GM12878 (cell line): Measurements from ENCODE around the gene CETP. TPM values are rescaled to one million over a fixed set of nuclear protein-coding genes. Genes with fewer than 3 reads are reported as not detected.
"Not testable (repeated sequence)": the region's sequence is repeated elsewhere in the genome, so short reads cannot be mapped to it uniquely, and the experiment has no call there.

ENCODE experiments used
- ATAC-seq: fragments of 200-7000 bp; cut with Tn5 transposase; 3 replicates; pipeline ENCODE4 v1.9.1; 2020; ENCODE audit warnings: mild to moderate bottlenecking, moderate library complexity
- BruUV-seq: library from RNA; stranded (reverse); fragments of 400-500 nt; replicated peaks from 2 replicates; lab custom pipeline; 2021; lab: Mats Ljungman, UMichigan
- CTCF ChIA-PET: fragments of 300-600 bp; sonication (Branson Sonifier 250); formaldehyde crosslinking; extraction: SDS; loops from one replicate; lab custom pipeline; 2021; ENCODE audit warnings: inconsistent platforms; lab: Yijun Ruan, JAX
- POLR2A ChIA-PET: fragments of 350-600 bp; formaldehyde crosslinking; extraction: SDS; loops from one replicate; lab custom pipeline; 2021; ENCODE audit warnings: inconsistent platforms; lab: Charles Lee
- RAD21 ChIA-PET: fragments of 300-600 bp; sonication (Branson Sonifier 250); formaldehyde crosslinking; loops from one replicate; lab custom pipeline; 2023; ENCODE audit warnings: antibody characterized with exemption; ENCODE audit not compliant: unreplicated experiment; lab: Charles Lee
- SMC1A ChIA-PET: fragments of 300-600 bp; sonication (Branson Sonifier 250); formaldehyde crosslinking; loops from one replicate; lab custom pipeline; 2023; ENCODE audit not compliant: unreplicated experiment, uncharacterized antibody; lab: Charles Lee
- DNase-seq: peaks from one replicate; pipeline ENCODE4 v3.0.0-alpha.2; 2011; ENCODE audit warnings: low read depth, low spot score
- FAIRE-seq: peaks from 3 replicates; lab custom pipeline; 2011; peaks lifted over from hg19 to GRCh38; lab: Jason Lieb, UNC
- H2AFZ ChIP-seq: 2 replicates; pipeline ENCODE4 v1.6.0; 2011; ENCODE audit warnings: low read depth, low read length, control low read depth; ENCODE audit not compliant: control insufficient read depth
- H3K27ac ChIP-seq: 2 replicates; pipeline ENCODE4 v1.5.1; 2011; ENCODE audit warnings: control low read depth; ENCODE audit not compliant: control insufficient read depth, insufficient read depth
- H3K27me3 ChIP-seq, 2 experiments: replicated peaks in 1 of 2; 2 replicates each; pipeline versions ENCODE4 v1.6.0 to v1.6.1; 2011; ENCODE audit warnings: low read length in 1 of 2; ENCODE audit not compliant: control insufficient read depth in 2 of 2, insufficient read depth in 2 of 2
- H3K36me3 ChIP-seq, 2 experiments: 2 replicates each; pipeline ENCODE4 v1.5.1; 2011; ENCODE audit warnings: low read length in 1 of 2; ENCODE audit not compliant: control insufficient read depth in 2 of 2, insufficient read depth in 2 of 2
- H3K4me1 ChIP-seq: 2 replicates; pipeline ENCODE4 v1.6.1; 2011; ENCODE audit warnings: mild to moderate bottlenecking, low read length, moderate library complexity, mixed read lengths; ENCODE audit not compliant: control insufficient read depth, insufficient read depth
- H3K4me2 ChIP-seq: 2 replicates; pipeline ENCODE4 v1.6.0; 2011; ENCODE audit warnings: control low read depth; ENCODE audit not compliant: control insufficient read depth, insufficient read depth
- H3K4me3 ChIP-seq: fragments of 200-600 bp; sonication (generic); 2 replicates; pipeline ENCODE4 v1.5.1; 2016
- H3K79me2 ChIP-seq: 2 replicates; pipeline ENCODE4 v1.6.0; 2011; ENCODE audit warnings: low read length; ENCODE audit not compliant: control insufficient read depth, insufficient read depth
- H3K9ac ChIP-seq: 2 replicates; pipeline ENCODE4 v1.8.0; 2011; ENCODE audit warnings: low read length, control low read depth, mixed read lengths; ENCODE audit not compliant: control insufficient read depth, insufficient read depth
- H3K9me3 ChIP-seq: replicated peaks from 3 replicates; pipeline ENCODE4 v1.5.1; 2011; ENCODE audit warnings: mild to moderate bottlenecking, low read length; ENCODE audit not compliant: control insufficient read depth, insufficient read depth
- H4K20me1 ChIP-seq: 2 replicates; pipeline ENCODE4 v1.6.0; 2011; ENCODE audit not compliant: control insufficient read depth, insufficient read depth
- HDAC6 ChIP-seq: fragments of 200-600 bp; sonication (generic); IDR thresholded peaks from one replicate; pipeline ENCODE4 v1.8.0; 2017; ENCODE audit warnings: antibody characterized with exemption; ENCODE audit not compliant: unreplicated experiment
- NRF1 ChIP-seq: conservative IDR thresholded peaks from 2 replicates; pipeline ENCODE4 v1.6.1; 2011; ENCODE audit warnings: mild to moderate bottlenecking, low read depth, low read length, improper control_type of control experiment
- PKNOX1 ChIP-seq: fragments of 450-650 bp; IDR thresholded peaks from 2 replicates; pipeline ENCODE4 v1.6.1; 2016; ENCODE audit warnings: mild to moderate bottlenecking
- RUNX3 ChIP-seq: IDR thresholded peaks from 2 replicates; pipeline ENCODE4 v1.6.1; 2012; ENCODE audit warnings: low read length, inconsistent platforms
- SREBF2 ChIP-seq: IDR thresholded peaks from 2 replicates; pipeline ENCODE4 v1.6.1; 2012; ENCODE audit warnings: mild to moderate bottlenecking, low read length
- WGBS: methylation state at CpG from one replicate; pipeline ENCODE4 v1.1.6; 2016; ENCODE audit warnings: low lambda C conversion rate; ENCODE audit not compliant: insufficient replicate concordance, insufficient coverage; ENCODE audit errors: missing lambda C conversion rate; 5-methylcytosine and 5-hydroxymethylcytosine counted together
- in situ Hi-C: fragments of 300-500 bp; cut with MboI; formaldehyde crosslinking; loops from 9 replicates; pipeline ENCODE4 v1.14.3; 2018; ENCODE audit warnings: mixed read lengths
- intact Hi-C: fragments of 100-400 bp; cut with micrococcal nuclease; formaldehyde crosslinking; loops from one replicate; pipeline ENCODE4 v1.14.2; 2022; ENCODE audit not compliant: unreplicated experiment
- polyA plus RNA-seq, 11 experiments: library from polyadenylated mRNA; depleted of rRNA in 4 of 11; unstranded in 6 of 11; stranded (reverse) in 5 of 11; fragments of >200 nt; fragmentation: Nextera tagmentation in 4 of 11; fragmentation: Illumina TruSeq in 1 of 11; extraction: Ambion mirVana in 4 of 11; extraction: Trizol in 1 of 11; gene quantifications; 1 replicate in 1 of 11; 2 replicates in 10 of 11; pipeline versions ENCODE4 v1.2.1 to v1.2.3, GENCODE V29; 2011 to 2016; ENCODE audit warnings: inconsistent platforms in 2 of 11, missing spikeins in 2 of 11, low read depth in 1 of 11
- total RNA-seq, 4 experiments: library from RNA; depleted of rRNA in 3 of 4; stranded (reverse); fragments of >200 nt in 3 of 4; fragmentation: Illumina TruSeq in 1 of 4; extraction: Trizol in 1 of 4; gene quantifications; 2 replicates each; pipeline versions ENCODE4 v1.2.1 to v1.2.3, GENCODE V29; 2013 to 2021
- TF ChIP-seq, protein P1 (sequence below): fragments of 450-650 bp; IDR thresholded peaks from 2 replicates; pipeline ENCODE4 v1.6.1; 2017; ENCODE audit warnings: low read depth, mild to moderate bottlenecking, moderate library complexity

Gene CETP
- total and polyA plus RNA-seq, 10 of the 15 experiments (the other 5 are each of a cell fraction or from before 2014, with no cell fraction given): 1.2 to 6.4 (median 2.1) TPM

DNA sequence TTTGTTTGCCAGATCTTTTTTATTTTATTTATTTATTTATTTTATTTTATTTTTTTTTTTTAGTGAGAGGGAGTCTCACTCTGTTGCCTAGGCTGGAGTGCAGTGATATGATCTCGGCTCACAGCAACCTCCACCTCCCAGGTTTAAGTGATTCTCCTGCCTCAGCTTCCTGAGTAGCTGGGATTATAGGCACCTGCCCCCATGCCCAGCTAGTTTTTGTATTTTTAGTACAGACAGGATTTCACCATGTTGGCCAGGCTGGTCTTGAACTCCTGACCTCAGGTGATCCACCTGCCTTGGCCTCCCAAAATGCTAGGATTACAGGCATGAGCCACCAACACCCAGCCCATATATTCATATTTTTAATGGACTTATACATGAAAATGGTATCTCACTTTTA lies 30.7 kb downstream of the CETP start:
- H3K27ac ChIP-seq, intact Hi-C loops: not testable (repeated sequence)
- POLR2A ChIA-PET: interaction anchor here (0.6 to 10.0 kb wide), 9 partner anchors 9 to 49 kb away, joined by 3 to 216 read pairs (median 4); partner anchors contain the start of gene NLRC5

DNA sequence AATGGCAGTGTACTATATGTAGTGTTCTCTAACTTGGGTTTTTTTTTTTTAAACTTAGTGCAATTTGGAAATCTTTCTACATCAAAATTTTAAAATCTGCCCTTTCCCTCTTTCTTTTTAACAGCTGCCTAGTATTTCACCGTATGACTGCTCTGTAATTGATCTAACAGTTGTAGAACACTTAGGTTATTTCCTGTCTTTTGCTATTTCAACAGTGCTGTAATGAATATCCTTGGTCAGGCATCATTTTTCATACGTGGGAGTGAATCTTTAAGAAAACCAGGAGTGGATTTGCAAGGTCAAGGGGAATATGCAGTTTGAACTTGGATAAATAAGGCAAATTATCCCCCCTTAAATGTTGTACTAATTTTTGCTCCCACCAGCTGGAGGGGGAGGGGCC lies 31.5 kb downstream of the CETP start:
- TF ChIP-seq HDAC6 (no peak), PKNOX1 (no peak), SREBF2 (no peak), NRF1 (no peak), RUNX3 (peak; percentile 18; the same call in 1 of the 2 replicates)
- TF ChIP-seq, protein P1, sequence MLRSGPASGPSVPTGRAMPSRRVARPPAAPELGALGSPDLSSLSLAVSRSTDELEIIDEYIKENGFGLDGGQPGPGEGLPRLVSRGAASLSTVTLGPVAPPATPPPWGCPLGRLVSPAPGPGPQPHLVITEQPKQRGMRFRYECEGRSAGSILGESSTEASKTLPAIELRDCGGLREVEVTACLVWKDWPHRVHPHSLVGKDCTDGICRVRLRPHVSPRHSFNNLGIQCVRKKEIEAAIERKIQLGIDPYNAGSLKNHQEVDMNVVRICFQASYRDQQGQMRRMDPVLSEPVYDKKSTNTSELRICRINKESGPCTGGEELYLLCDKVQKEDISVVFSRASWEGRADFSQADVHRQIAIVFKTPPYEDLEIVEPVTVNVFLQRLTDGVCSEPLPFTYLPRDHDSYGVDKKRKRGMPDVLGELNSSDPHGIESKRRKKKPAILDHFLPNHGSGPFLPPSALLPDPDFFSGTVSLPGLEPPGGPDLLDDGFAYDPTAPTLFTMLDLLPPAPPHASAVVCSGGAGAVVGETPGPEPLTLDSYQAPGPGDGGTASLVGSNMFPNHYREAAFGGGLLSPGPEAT: 0 out of 2 replicates have a peak, but pooled peaks have one; percentile 18
- no peaks in the 10 kb centered on the region for H4K20me1 ChIP-seq
- SMC1A ChIA-PET: interaction anchor here (0.7 to 6.3 kb wide), 16 partner anchors 10 to 60 kb away, joined by 3 to 60 read pairs (median 4); no protein-coding TSS in a partner anchor
- H3K4me2 ChIP-seq: peak overlapping the region; percentile 15; the same call in 1 of the 2 replicates
- no peak for FAIRE-seq
- intact Hi-C loops (no loop called here), in situ Hi-C loops (no loop called here)
- no peak overlapping the region for H3K9ac ChIP-seq
- peaks cover 19% of the 10 kb centered on the region for H3K4me1 ChIP-seq
- peak overlapping the region; percentile 9; the same call in 1 of the 2 replicates for H3K4me3 ChIP-seq
- H3K79me2 ChIP-seq: peaks cover 90% of the 10 kb centered on the region
- peaks cover 0 to 3% of the 10 kb centered on the region in 2 experiments; a peak in 1 of 4 replicates for H3K36me3 ChIP-seq
- H2AFZ ChIP-seq: no peak overlapping the region
- no peaks in the 10 kb centered on the region for H3K27me3 ChIP-seq
- RAD21 ChIA-PET: interaction anchor here (0.7 to 22.0 kb wide), 7 partner anchors 9 to 48 kb away, joined by 3 to 473 read pairs (median 5); partner anchors contain the start of gene NLRC5
- DNase-seq: no peak
- POLR2A ChIA-PET: interaction anchor here (0.8 to 10.0 kb wide), 5 partner anchors 8 to 28 kb away, joined by 3 to 216 read pairs (median 4); partner anchors contain the start of gene NLRC5
- WGBS: 7% methylated on average over 2 of the region's 2 CpGs
- no peak overlapping the region for H3K27ac ChIP-seq
- no TSS peak for BruUV-seq
- no peak for ATAC-seq
- H3K9me3 ChIP-seq: no peaks in the 10 kb centered on the region
- CTCF ChIA-PET: interaction anchor here (1.3 to 1.7 kb wide), 8 partner anchors 9 to 53 kb away, joined by 3 to 14 read pairs (median 4); no protein-coding TSS in a partner anchor

More for the DNA sequence above, 30.7 kb downstream of the CETP start:
- CTCF ChIA-PET: interaction anchor here (1.3 to 1.7 kb wide), 9 partner anchors 8 to 53 kb away, joined by 3 to 14 read pairs (median 5); no protein-coding TSS in a partner anchor
- H3K9me3 ChIP-seq, H4K20me1 ChIP-seq, BruUV-seq, H3K4me3 ChIP-seq, H3K4me2 ChIP-seq, H2AFZ ChIP-seq, DNase-seq, H3K36me3 ChIP-seq, H3K9ac ChIP-seq, in situ Hi-C loops, FAIRE-seq, H3K27me3 ChIP-seq, ATAC-seq: not testable (repeated sequence)
- SMC1A ChIA-PET: interaction anchor here (0.7 to 6.3 kb wide), 15 partner anchors 10 to 60 kb away, joined by 3 to 60 read pairs (median 4); no protein-coding TSS in a partner anchor
- RAD21 ChIA-PET: interaction anchor here (0.9 to 22.0 kb wide), 6 partner anchors 10 to 53 kb away, joined by 3 to 473 read pairs (median 6); partner anchors contain the start of gene NLRC5
- H3K4me1 ChIP-seq: peaks cover 21% of the 10 kb centered on the region
- 100% methylated on average over 1 of the region's 1 CpG for WGBS
- peaks cover 91% of the 10 kb centered on the region for H3K79me2 ChIP-seq
